GM21367 (cell line): Measurements from ENCODE around the gene CYTH3.
A peak's percentile ranks its signal among the peaks of the same experiment; 100 is the strongest.
"Not testable (repeated sequence)": the region's sequence is repeated elsewhere in the genome, so short reads cannot be mapped to it uniquely, and the experiment has no call there.

Experiments used
- ATAC-seq: cut with Tn5 transposase; IDR thresholded peaks from one replicate; pipeline ENCODE4 v1.9.1; 2021; ENCODE audit not compliant: unreplicated experiment

Gene CYTH3

GRCh38 chr7:6234384-6234783 lies 38.0 kb downstream of the CYTH3 start:
- ATAC-seq, result no peak

DNA sequence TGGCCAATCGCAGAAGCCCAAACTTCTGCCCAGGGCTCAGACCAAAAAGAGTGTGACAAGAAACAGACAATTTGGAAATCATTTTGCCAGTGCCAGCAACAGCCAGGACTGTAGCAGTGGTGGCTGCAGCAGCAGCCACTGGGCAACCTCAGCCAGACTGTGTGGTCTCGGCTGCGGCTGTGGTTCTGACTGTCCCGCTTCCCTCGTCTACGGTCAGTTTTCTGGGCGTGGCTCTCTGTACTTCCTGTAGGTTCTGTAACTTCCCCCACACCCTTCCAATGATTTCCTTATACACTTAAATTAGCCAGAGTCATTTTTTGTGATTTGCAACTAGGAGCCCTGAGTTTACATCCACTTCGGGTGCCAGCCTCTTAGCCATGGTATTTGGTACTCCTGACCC lies 39.9 kb downstream of the CYTH3 start:
- ATAC-seq, result no peak

DNA sequence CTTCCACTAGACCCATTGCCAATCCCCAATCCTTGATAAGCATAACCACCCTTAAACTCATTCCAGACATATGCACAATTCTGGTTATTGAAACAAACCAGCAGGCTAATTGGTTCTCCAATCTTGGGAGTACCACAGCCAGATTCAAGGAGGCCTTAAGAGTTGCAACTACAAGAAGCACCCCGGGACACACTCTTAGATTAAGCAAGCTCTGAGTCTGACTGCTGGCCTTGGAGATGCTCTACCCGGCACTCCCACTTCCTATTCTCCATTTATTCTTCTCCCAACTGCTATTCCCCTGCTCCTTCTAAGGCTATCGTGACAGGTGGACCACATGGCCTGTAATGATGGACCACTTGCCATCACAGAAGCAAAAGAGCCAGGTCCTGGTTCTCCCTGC lies 40.3 kb downstream of the CYTH3 start:
- ATAC-seq, result no peak

GRCh38 chr7:6231184-6231583 lies 41.2 kb downstream of the CYTH3 start:
- no peak for ATAC-seq

GRCh38 chr7:6229284-6229683 lies 43.1 kb downstream of the CYTH3 start:
- not testable (repeated sequence) for ATAC-seq

GRCh38 chr7:6228361-6229229 lies 43.8 kb downstream of the CYTH3 start:
- peak; percentile 84 for ATAC-seq

DNA sequence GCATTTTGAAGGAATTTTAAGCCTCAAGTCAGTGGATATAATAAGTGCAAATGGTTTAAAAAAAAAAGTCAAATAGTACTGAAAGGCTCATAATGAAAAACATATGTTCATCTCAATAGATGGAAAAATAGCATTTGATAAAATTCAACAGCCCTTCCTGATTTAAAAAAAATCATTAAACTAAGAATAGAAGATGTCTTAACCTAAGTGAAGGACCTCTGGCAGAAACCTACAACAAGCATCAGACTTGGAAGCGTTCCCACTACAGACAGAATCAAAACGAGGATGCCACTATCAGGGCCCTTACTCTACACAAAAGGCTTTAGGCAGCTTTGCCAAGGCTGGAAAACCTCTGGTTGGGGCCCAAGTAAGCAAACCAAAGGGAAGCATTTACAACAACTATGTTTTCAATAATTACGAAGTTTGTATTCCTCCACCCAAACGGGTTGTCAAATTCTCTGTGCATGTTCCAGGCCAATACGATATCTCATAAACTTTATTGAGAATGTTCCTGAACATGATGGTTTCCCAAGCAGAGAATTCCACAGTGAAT lies 45.1 kb downstream of the CYTH3 start:
- ATAC-seq, result no peak

DNA sequence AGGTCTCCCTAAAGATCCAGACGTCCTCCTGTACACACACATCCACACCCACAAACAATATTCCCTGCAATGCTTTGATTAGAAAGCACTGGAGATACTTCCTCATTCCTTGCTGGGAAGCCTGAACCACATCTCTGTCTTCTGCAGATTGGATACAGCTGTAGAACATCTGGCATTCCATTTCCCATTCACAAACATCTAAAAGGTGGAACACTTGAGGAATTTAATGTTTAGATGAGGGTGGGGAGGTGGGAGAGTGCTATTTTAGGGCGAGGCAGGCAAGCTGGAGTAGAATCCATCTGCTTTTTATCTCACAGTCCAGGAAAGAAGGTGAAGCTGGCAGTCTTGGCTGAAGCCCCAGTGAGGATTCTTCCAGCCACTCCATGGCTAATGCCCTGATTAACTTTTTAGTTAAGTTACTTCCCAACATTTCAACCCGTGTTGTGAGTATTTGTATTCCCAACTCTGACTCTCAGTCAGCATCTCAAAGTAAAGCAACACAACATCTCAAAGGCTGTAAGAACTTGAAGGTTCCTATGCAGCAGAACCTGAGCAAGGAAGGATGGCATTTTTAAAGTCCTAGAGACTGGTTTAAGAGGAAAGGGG lies 46.1 kb downstream of the CYTH3 start:
- ATAC-seq, result no peak

DNA sequence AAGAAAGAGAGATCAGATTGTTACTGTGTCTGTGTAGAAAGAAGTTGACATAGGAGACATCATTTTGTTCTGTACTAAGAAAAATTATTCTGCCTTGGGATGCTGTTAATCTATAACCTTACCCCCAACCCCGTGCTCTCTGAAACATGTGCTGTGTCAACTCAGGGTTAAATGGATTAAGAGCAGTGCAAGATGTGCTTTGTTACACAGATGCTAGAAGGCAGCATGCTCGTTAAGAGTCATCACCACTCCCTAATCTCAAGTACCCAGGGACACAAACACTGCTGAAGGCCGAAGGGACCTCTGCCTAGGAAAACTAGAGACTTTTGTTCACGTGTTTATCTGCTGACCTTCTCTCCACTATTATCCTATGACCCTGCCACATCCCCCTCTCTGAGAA lies 49.0 kb downstream of the CYTH3 start:
- ATAC-seq, result not testable (repeated sequence)

DNA sequence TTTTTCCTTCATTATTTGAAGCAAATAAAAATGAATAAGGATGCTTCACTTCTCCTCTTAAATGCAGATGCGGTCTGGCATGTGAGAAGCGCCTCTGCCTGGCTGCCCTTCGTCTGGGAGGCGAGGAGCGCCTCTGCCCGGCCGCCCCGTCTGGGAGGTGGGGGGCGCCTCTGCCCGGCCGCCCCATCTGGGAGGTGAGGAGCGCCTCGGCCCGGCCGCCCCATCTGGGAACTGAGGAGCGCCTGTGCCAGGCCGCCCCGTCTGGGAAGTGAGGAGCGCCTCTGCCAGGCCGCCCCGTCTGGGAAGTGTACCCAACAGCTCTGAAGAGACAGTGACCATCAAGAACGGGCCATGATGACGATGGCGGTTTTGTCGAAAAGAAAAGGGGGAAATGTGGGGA lies 49.4 kb downstream of the CYTH3 start:
- ATAC-seq, result not testable (repeated sequence)

- no peak for ATAC-seq
Measured at GRCh38 chr7:6221340-6222319, 50.8 kb downstream of the CYTH3 start.

- ATAC-seq, result no peak
Measured at GRCh38 chr7:6218329-6218728, 54.1 kb downstream of the CYTH3 start.

DNA sequence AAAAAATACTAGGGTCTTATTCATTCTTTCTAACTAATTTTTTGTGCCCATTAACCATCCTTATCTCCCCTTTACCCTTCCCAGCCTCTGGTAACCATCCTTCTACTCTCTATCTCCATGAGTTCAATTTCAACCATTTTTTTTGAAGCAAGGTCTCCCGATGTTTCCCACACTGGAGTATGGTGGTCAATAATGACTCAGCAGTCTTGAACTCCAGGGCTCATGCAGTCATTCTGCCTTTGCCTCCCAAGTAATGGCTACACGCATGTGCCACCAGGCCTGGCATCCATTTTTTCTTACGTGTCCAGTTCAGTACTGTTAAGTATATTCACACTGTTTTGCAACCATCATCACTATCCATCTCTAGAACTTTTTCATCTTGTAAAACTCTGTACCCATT lies 60.4 kb downstream of the CYTH3 start:
- ATAC-seq, result no peak

GRCh38 chr7:6210621-6211372 lies 61.6 kb downstream of the CYTH3 start:
- no peak for ATAC-seq

DNA sequence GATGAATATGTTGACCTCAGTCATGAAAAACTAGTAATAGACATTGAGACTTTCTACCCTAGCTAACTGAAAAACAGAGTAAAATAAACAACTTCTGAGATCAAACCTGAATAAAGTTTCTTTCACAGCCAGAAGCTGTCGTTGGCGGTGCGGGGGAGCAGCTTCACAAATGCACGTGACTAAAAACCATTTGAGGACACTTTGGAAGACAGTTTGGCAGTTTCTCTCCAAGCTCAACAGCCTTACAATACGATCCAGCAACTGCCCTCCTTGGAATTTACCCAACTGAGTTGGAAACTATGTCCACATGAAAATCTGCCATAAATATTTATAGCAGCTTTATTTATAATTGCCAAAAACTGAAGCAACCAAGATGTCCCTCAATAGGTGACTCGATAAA lies 63.1 kb downstream of the CYTH3 start:
- no peak for ATAC-seq

DNA sequence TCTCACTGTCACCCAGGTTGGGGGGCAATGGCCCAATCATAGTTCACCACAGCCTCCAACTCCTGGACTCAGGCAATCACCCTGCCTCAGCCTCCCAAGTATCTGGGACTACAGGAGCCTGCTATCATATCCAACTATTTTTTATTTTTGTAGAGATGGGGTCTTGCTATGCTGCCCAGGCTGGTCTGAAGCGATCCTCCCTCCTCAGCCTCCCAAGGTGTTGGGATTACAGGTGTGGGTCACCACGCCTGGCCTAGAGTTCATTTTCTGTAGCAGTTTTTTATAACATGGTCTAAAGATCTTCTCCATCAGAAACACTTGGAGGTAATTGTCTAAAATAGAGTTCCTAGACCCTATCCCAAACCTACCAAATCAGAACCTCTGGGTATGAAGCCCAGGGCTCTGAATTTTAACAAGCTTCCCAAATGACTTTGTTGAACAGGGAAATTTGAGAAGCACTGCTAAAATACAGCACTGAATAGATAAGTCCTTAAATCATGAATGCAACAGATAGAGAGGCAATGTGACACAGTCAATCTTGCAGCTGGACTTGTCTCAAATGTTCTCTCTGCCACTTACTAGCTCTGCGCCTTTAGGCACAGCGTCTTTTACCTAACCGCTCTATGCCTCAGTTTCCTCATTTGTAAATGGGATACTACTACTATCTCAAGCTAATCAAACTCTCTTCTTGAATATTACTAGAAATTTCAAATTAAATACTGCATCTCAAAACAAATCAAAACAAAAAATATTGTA lies 63.7 kb downstream of the CYTH3 start:
- no peak for ATAC-seq

DNA sequence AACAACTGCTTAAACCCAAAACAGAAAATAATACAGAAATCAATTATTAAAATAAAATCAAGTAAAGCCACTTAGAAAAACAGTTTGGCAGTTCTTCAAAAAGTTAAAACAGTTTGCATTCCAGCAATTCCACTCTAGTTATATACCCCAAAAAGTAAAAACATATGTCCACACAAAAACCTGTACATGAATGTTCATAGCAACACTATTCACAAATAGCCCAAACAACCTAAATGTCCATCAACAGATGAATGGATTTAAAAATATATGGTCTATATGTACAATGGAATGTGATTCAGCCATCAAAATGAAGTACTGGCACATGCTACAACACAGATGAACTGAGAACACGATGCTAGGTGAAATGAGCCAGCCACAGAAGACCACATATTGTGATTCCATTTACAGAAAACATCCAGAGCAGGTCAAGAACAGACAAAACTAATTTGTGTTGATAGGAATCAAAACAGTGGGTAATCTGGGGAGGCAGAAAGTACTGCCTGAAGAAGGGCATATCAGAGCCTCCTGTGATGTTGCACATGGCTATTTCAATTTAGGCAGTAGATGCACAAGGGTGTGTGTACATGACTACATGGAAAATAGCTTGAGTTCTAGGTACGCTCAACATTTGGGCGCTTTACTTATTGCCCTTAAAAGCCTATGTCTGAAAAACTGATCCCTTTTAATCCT lies 66.3 kb downstream of the CYTH3 start:
- ATAC-seq, result no peak

- no peak for ATAC-seq
Measured at GRCh38 chr7:6203381-6203780, 69.0 kb downstream of the CYTH3 start.

DNA sequence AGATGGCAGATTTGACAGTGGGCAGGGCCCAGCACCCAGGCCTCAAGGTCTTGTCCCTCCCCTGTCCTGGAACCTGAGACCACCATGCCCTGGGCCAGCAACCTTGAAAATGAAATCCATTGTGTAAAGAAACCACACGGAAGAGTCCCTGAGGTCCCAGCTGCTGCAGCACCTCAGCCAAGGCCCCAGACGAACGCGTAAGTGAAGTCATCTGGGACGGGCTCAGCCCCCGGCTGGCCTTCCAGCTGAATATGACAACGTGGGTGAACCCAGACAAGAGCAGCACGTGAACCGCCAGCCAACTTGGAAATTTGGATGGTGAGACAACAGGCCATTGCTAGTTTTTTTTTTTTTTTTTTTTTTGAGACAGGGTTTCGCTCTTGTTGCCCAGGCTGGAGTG lies 70.3 kb downstream of the CYTH3 start:
- no peak for ATAC-seq
